OCI-LY7 (cell line): ENCODE measurements around the gene TCF12. TPM values are rescaled to one million over a fixed set of nuclear protein-coding genes. Genes with fewer than 3 reads are reported as not detected.

Experiments used
- BruUV-seq: library from RNA; stranded (reverse); fragments of 400-500 nt; replicated peaks from 2 replicates; lab custom pipeline; 2021; lab: Mats Ljungman, UMichigan
- CTCF ChIA-PET: fragments of 300-600 bp; sonication (Branson Sonifier 250); formaldehyde crosslinking; loops from one replicate; lab custom pipeline; 2022; ENCODE audit warnings: antibody characterized with exemption; ENCODE audit not compliant: unreplicated experiment; lab: Charles Lee
- POLR2A ChIA-PET: fragments of 300-600 bp; sonication (Branson Sonifier 250); formaldehyde crosslinking; loops from one replicate; lab custom pipeline; 2022; ENCODE audit warnings: antibody characterized with exemption; lab: Charles Lee
- DNase-seq: peaks from one replicate; pipeline ENCODE4 v3.0.0-alpha.2; 2015; ENCODE audit warnings: low spot score
- H2AFZ ChIP-seq: fragments of 200-600 bp; sonication (generic), shearing (Covaris generic); 2 replicates; pipeline ENCODE4 v1.6.1; 2014; ENCODE audit warnings: mild to moderate bottlenecking, antibody characterized with exemption, low read length, moderate library complexity
- H3K27ac ChIP-seq: fragments of 200-600 bp; sonication (generic); 2 replicates; pipeline ENCODE4 v1.5.1; 2014; ENCODE audit warnings: mixed run types, low read depth, mild to moderate bottlenecking, moderate library complexity, low read length, inconsistent platforms; ENCODE audit not compliant: poor library complexity, severe bottlenecking
- H3K36me3 ChIP-seq: fragments of 200-600 bp; sonication (generic); 2 replicates; pipeline ENCODE4 v1.6.1; 2014; ENCODE audit warnings: mild to moderate bottlenecking, antibody characterized with exemption, low read length, moderate library complexity, mixed read lengths; ENCODE audit not compliant: insufficient read depth
- H3K4me1 ChIP-seq: fragments of 200-600 bp; sonication (generic); 2 replicates; pipeline ENCODE4 v1.5.1; 2014; ENCODE audit warnings: mild to moderate bottlenecking, low read length; ENCODE audit not compliant: insufficient read depth, poor library complexity, severe bottlenecking
- H3K4me2 ChIP-seq: fragments of 200-600 bp; sonication (generic); 2 replicates; pipeline ENCODE4 v1.6.1; 2014; ENCODE audit warnings: mild to moderate bottlenecking, low read length
- H3K4me3 ChIP-seq: fragments of 200-600 bp; sonication (generic); 2 replicates; pipeline ENCODE4 v1.5.1; 2014; ENCODE audit warnings: mild to moderate bottlenecking, low read depth, low read length; ENCODE audit not compliant: poor library complexity, severe bottlenecking
- H3K79me2 ChIP-seq: fragments of 200-600 bp; sonication (generic); 2 replicates; pipeline ENCODE4 v1.6.1; 2016; ENCODE audit warnings: low read depth, mild to moderate bottlenecking, low read length, moderate library complexity, mixed read lengths; ENCODE audit not compliant: insufficient read depth
- H3K9me2 ChIP-seq: fragments of 200-600 bp; sonication (generic); 2 replicates; pipeline ENCODE4 v1.6.1; 2016; ENCODE audit warnings: mild to moderate bottlenecking, low read length, mixed read lengths; ENCODE audit not compliant: insufficient read depth
- H3K9me3 ChIP-seq: fragments of 200-600 bp; sonication (generic); 2 replicates; pipeline ENCODE4 v1.6.1; 2014; ENCODE audit warnings: mild to moderate bottlenecking, mixed run types, low read length, mixed read lengths
- H4K20me1 ChIP-seq: fragments of 200-600 bp; sonication (generic); 2 replicates; pipeline ENCODE4 v1.6.1; 2014; ENCODE audit warnings: mild to moderate bottlenecking, antibody characterized with exemption, low read length, moderate library complexity, mixed read lengths; ENCODE audit not compliant: insufficient read depth
- EZH2phosphoT487 ChIP-seq: fragments of 200-600 bp; sonication (generic); IDR thresholded peaks from 2 replicates; pipeline ENCODE4 v1.6.1; 2018; ENCODE audit warnings: low read depth, borderline replicate concordance, mild to moderate bottlenecking, mixed run types, antibody characterized with exemption, low read length, moderate library complexity, mixed read lengths
- intact Hi-C: fragments of 100-400 bp; cut with micrococcal nuclease; formaldehyde crosslinking; loops from one replicate; pipeline ENCODE4 v1.10.0; 2022; ENCODE audit not compliant: unreplicated experiment
- total RNA-seq, 2 experiments: library from RNA; depleted of rRNA in 1 of 2; stranded (reverse); fragments of >200 nt in 1 of 2; shearing (Covaris generic) in 1 of 2; gene quantifications; 2 replicates each; pipeline ENCODE4 v1.2.3, GENCODE V29; 2014 to 2022
- TF ChIP-seq, protein P1 (sequence below): fragments of 200-600 bp; sonication (generic); conservative IDR thresholded peaks from 2 replicates; pipeline ENCODE4 v1.5.1; 2014; ENCODE audit warnings: mild to moderate bottlenecking, antibody characterized with exemption, low read length, moderate library complexity, mixed read lengths

Gene TCF12
- total RNA-seq, 2 experiments from 2014 or later, result 51.6 to 139 TPM

DNA sequence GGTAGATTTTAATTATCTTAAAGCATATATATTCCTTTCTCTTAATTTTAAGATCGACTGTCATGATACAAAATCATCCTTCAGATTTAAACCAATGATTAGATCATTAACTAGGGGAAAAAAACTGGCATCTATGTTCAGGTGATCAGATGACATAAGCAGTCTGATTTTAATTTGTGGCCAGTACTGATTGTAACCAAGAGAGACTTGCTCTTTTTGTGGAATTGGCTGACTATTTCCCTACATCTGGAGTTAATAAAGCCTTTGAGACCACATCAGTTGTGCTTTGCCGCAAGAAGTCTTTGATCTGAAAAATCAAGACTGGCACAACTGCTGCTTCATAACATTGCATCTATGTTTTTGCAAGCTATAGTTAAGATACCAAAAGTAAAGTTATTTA, 309.5 kb downstream of the TCF12 start:
- Histone ChIP-seq H2AFZ (no peak overlapping the region), H3K27ac (no peak overlapping the region), H3K4me1 (no peaks in the 10 kb centered on the region), H3K36me3 (peaks cover 4% of the 10 kb centered on the region; the same call in 1 of the 2 replicates), H3K4me3 (no peak overlapping the region), H3K9me2 (no peaks in the 10 kb centered on the region), H3K4me2 (no peak overlapping the region), H3K79me2 (no peaks in the 10 kb centered on the region), H4K20me1 (no peaks in the 10 kb centered on the region), H3K9me3 (no peaks in the 10 kb centered on the region)
- intact Hi-C loops, result no loop called here
- TF ChIP-seq EZH2phosphoT487, result no peak
- BruUV-seq, result no TSS peak
- CTCF ChIA-PET, result no interaction called here
- POLR2A ChIA-PET, result no interaction called here
- no peak for DNase-seq

DNA sequence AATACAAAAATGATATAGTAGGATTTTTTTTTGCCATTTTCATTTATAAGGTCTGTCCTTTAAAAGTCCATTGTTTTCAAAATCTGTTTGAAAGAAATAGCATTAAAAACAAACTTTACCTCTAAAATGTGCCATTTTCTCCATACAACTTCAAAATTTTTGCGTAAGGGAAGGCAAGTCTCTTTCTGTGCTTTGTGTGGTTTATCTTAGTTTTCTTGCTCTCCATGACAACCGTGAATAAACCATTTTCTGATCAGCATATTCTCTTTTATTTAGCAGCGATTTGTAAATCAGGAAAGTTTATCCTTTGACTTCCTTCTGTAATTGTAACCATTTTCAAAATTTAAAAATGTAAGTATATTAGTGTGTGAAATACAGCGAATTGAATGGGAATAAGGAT, 310.0 kb downstream of the TCF12 start:
- Histone ChIP-seq H3K36me3 (peaks cover 5% of the 10 kb centered on the region), H3K4me2 (no peak overlapping the region), H3K9me2 (no peaks in the 10 kb centered on the region), H3K27ac (no peak overlapping the region), H3K9me3 (no peaks in the 10 kb centered on the region), H2AFZ (no peak overlapping the region), H4K20me1 (no peaks in the 10 kb centered on the region), H3K4me1 (no peaks in the 10 kb centered on the region), H3K79me2 (no peaks in the 10 kb centered on the region), H3K4me3 (no peak overlapping the region)
- TF ChIP-seq EZH2phosphoT487, result no peak
- TF ChIP-seq, protein P1, sequence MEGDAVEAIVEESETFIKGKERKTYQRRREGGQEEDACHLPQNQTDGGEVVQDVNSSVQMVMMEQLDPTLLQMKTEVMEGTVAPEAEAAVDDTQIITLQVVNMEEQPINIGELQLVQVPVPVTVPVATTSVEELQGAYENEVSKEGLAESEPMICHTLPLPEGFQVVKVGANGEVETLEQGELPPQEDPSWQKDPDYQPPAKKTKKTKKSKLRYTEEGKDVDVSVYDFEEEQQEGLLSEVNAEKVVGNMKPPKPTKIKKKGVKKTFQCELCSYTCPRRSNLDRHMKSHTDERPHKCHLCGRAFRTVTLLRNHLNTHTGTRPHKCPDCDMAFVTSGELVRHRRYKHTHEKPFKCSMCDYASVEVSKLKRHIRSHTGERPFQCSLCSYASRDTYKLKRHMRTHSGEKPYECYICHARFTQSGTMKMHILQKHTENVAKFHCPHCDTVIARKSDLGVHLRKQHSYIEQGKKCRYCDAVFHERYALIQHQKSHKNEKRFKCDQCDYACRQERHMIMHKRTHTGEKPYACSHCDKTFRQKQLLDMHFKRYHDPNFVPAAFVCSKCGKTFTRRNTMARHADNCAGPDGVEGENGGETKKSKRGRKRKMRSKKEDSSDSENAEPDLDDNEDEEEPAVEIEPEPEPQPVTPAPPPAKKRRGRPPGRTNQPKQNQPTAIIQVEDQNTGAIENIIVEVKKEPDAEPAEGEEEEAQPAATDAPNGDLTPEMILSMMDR, result no peak
- POLR2A ChIA-PET, result no interaction called here
- no peak for DNase-seq
- no TSS peak for BruUV-seq
- CTCF ChIA-PET, result no interaction called here
- intact Hi-C loops, result no loop called here

DNA sequence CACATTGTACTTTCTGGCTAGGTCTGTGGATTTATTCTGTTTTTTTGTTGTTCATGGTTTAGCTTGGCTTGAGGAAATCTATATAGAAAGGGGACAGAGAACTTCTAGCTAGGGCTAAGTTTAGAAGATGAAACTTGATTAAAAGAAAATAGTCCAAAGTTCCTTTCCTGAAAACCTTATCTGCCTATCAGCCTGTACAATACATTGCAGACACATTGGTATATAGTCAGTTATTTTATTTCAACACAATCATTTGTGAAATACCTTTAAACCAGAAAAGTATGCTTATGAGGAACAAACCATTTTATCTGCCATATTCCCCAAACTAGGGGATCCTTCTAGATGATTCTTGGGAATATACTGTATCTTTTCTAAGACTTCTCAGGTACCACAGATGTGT, 310.6 kb downstream of the TCF12 start:
- Histone ChIP-seq H3K36me3 (peaks cover 12% of the 10 kb centered on the region), H2AFZ (no peak overlapping the region), H4K20me1 (no peaks in the 10 kb centered on the region), H3K4me1 (no peaks in the 10 kb centered on the region), H3K4me3 (no peak overlapping the region), H3K4me2 (no peak overlapping the region), H3K79me2 (no peaks in the 10 kb centered on the region), H3K27ac (no peak overlapping the region), H3K9me3 (no peaks in the 10 kb centered on the region), H3K9me2 (no peaks in the 10 kb centered on the region)
- ChIA-PET CTCF (no interaction called here), POLR2A (interaction anchor here (0.5 to 0.6 kb wide), 2 partner anchors 476 to 1673 kb away, joined by 3 read pairs; no protein-coding TSS in a partner anchor)
- TF ChIP-seq, protein P1, result no peak
- TF ChIP-seq EZH2phosphoT487, result no peak
- no peak for DNase-seq
- BruUV-seq, result no TSS peak
- intact Hi-C loops, result no loop called here
